ENCODE measurements around the gene PALM3.

PALM3 gene

GRCh38 chr19:14061751-14062557, at the start of gene PALM3:
TSS of gene PALM3 (minus strand) at chr19:14062076. CDS start at chr19:14061980, 96 bp downstream.
- no peak for DNase-seq (ENCODE audit: low read depth)

DNA sequence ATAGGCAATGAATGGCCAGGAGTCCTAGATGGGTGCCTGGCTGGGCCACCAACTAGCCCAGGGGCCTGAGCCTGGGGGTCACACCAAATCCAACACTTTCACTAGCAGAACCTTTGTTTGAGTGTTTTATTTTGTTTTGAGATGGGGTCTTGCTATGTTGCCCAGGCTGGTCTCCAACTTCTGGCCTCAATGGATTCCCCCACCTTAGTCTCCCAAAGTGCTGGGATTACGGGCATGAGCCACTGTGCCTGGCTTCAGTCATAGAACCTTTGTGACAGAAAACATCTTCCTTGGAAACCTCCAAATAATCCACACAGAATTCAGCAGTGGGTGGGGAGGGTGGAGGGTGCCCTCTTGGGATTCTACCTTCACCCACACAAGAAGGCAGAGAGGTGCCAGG, 49.6 kb upstream of the PALM3 start:
- DNase-seq (ENCODE audit: low read depth): no peak

DNA sequence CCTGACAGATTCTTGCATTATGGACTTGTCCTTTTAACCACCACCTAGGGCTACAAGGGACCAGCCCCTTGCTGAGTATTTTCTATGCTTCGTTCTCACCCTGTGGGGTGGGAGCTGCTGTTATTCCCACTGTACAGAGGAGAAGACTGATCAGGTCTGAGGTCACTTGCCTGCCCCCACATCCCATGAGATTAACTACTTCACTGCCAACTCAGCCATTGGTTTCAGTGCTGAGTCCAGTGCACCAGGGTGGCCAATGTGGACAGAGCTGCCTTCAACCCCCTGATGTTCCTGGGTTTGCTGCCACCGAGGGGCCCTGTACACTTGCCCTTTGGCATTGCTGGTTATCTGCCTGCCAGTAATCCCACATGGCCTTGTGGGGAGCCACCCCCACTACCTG, 48.8 kb upstream of the PALM3 start:
- no peak for DNase-seq (ENCODE audit: low read depth)

DNA sequence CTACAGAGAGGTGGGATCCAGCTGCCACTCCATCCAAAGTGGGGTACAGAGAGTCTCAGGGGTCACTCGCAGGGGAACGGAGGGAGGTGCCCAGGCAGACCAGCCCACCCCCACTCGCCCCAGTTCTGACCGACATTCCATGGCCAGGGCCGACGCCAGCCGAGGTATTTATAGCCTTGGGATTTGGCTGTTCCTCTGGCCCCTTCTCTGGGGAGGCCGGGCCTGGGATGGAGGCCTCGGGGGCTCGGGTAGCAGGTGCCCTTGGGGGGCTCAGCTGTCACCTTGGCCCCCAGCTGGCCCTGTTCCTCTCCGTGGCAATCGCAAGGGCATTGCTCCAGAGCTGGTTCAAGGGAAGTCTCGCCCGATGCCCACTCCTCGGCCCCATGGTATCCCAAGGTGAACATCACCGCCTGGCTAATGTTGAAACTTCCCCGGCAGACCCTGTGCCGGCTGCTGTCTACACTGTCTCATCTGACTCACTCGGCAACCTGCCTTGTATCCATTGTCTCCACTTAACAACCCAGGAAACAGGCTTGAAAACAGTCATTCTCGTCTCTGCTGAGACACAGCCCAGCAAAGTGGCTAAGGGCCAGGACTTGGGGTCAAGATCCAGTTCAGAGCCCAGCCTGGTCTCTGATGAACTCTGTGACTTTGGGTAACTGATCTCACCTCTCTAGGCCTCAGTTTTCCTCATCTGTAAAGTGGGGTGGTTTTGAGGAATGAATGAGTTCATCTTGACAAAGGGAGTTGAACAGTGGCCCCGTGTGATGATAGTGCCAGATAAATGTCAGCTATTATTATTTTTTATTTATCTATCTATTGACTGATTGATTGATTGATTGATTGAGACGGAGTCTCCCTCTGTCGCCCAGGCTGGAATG, 45.9 kb upstream of the PALM3 start:
- DNase-seq (ENCODE audit: low read depth): no peak

- DNase-seq (ENCODE audit: low read depth): no peak
Observed at GRCh38 chr19:14106840-14107239, 45.0 kb upstream of the PALM3 start.

GRCh38 chr19:14105680-14106079, 43.8 kb upstream of the PALM3 start:
- no peak for DNase-seq (ENCODE audit: low read depth)

DNA sequence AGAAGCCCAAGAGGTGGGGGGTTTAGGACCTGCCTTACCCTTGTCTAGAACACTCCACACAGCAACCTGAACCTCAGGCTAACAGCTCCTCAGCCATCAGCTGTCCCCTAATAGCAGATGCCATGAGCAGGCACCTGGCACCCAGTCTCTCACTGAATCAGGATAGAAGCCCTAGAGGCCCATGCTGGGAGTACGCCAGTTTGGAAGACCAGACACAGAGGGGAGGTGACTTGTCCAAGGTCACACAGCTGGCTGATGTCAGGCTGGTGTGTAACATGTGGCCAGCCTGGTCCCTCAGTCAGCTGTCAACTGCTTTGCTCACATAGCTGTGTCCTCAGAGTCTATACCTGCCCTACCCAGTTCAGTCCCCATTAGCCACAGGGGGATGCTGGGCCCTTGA, 41.4 kb upstream of the PALM3 start:
- DNase-seq (ENCODE audit: low read depth): no peak

GRCh38 chr19:14102756-14103155, 40.9 kb upstream of the PALM3 start:
- no peak for DNase-seq (ENCODE audit: low read depth)

- no peak for DNase-seq (ENCODE audit: low read depth)
Observed at GRCh38 chr19:14102102-14102696, 40.3 kb upstream of the PALM3 start.

GRCh38 chr19:14101003-14101545, 39.2 kb upstream of the PALM3 start:
- DNase-seq (ENCODE audit: low read depth): no peak

DNA sequence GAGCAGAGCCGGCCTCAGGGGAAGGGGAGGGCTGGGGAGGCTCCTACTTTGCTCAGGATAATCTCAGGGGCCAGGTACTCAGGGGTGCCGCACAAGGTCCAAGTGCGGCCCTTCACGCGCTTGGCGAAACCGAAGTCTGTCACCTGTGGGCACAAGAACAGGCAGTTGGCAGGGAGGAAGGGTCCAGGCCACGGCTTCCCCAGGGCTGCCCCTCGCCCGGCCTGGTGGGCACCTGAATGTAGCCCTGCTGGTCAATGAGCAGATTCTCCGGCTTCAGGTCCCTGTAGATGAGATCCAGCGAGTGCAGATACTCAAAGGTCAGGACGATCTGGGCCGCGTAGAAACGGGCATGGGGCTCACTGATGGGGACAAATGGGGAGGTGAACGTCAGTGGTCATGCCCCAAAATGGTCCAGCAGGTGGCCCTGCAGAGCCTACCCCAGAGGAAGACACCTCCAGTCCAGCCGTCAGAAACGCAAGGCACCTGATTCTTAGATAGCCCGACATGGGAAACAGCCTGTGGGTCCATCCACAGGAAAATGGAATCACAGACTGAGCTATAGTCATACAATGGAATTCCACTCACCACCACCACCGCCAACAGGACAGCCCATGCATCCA, 35.8 kb upstream of the PALM3 start:
- DNase-seq (ENCODE audit: low read depth): no peak

- DNase-seq (ENCODE audit: low read depth): no peak
Observed at GRCh38 chr19:14096272-14096992, 34.6 kb upstream of the PALM3 start.

GRCh38 chr19:14094854-14095253, 33.0 kb upstream of the PALM3 start:
- no peak for DNase-seq (ENCODE audit: low read depth)

GRCh38 chr19:14093117-14093823, 31.4 kb upstream of the PALM3 start:
- no peak for DNase-seq (ENCODE audit: low read depth)

DNA sequence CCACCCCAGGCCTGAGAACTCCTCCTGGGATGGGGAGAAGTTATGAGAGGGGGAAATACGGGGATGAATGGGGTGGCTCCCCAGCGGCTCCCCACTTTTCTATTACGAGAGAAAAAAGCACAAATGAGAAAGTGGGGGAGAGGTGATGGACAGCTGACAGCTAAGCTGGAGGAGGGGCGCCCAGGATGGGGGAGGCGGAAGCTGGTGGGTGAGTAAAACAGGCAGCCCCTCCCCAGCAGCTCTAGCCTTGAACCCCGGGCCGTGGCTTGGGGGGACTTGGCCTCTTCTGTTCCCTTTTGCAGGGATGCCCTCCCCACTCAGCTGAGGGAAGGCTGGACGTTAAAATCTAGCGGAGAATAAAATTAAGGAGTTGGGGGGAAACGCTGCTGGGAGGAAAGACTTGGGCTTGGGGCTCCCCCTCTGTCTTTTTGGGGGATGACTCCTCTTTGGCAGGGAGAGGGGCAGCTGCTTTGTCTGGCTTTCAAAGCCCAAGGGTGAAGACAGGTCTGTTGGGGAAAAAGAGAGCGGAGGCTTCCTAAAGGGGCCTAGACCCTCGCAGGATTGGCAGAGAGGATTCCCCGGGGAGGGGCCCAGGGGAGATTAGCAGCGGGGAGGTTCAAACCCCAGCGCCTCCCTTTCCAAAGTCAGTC, 30.1 kb upstream of the PALM3 start:
- DNase-seq (ENCODE audit: low read depth): no peak

DNA sequence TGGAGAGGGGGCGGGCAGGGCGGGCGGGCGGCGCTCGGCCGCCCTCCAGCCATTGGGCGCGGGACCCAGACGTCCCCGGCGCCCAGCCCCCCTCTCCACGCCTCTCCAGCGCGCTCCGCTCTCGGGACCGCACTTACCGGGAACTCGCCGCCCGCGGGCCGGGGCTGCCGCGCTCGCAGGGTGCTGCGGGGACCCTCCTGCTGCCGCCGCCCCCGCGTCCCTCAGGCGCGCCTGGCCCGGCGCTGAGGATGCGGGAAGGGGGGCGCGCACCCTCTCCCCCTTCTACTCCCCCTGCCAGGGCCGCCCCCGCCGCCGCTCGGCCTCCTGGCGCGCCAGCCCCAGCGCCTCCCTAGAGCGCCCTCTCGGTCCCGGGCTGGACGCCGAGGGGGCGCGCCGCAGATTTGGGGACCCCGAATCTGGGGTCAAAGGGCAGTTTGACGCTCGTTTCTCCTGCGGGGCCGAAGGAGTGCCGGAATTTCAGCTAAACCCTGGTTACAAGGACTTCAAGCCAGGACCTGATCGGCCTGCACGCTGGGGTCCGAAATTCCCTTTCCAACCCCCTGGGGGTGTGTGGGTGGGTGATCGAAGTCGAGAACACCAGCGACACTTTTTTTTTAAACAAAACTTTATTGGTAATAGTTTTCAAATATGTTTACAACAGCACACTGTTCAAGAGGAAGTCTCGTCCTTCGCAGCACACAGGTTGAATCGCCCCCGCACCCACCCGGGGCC, 29.4 kb upstream of the PALM3 start:
- DNase-seq (ENCODE audit: low read depth): no peak

DNA sequence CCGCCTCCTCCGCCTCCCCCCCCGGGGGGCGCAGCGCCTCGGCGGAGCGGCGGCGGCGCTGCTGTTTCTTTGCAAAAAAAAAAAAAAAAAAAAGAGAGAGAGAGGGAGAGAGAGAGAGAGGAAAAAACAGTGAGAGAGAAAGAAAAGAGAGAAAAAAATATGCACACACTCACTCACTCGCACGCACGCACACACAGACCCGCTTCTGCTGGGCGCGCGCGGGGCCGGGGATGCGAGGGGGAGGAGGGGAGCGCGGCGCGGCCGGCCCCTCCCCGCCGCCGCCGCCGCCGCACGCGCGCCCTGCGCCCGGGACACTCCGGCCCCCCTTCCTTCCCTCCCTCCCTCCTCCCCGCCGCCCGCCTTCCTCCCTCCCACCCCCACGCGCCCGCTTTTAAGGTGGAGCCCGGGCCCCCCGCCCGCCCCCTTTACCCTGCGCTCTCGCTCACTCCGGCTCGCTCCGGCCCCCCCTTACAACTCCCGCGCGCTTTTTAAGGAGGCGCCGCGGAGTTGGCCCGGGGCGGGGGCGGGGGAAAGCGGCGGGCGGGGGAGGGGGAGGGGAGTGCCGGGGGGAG, 28.7 kb upstream of the PALM3 start, which contains the start of gene SAMD1:
Gene SAMD1, minus strand, starts transcription at position 243 of the 572 bp plus-strand sequence.
- DNase-seq (ENCODE audit: low read depth): no peak

- DNase-seq (ENCODE audit: low read depth): no peak
Observed at GRCh38 chr19:14089662-14090508, 28.0 kb upstream of the PALM3 start.

Measured in non-pigmented ciliary epithelial cell (primary cell).